ENCODE data around the gene TRPT1. TPM values are rescaled to one million over a fixed set of nuclear protein-coding genes. Genes with fewer than 3 reads are reported as not detected.

Gene TRPT1
- total and polyA plus RNA-seq, 9 of the 15 experiments (the other 6 are each of a cell fraction or from before 2014, with no cell fraction given): 4.6 to 41.7 (median 23.1) TPM

- TF ChIP-seq NKRF (IDR thresholded peaks at IDR 0.05; ENCODE audit: borderline replicate concordance): 0 out of 2 replicates have a peak, but pooled peaks have one; percentile 14
- peak; percentile 39; the same call in 1 of the 2 replicates for TF ChIP-seq POLR2AphosphoS5 (IDR thresholded peaks at IDR 0.05; ENCODE audit: control insufficient read depth, insufficient read depth, low read depth, low read length)
- TF ChIP-seq TEAD4 (IDR thresholded peaks at IDR 0.05; ENCODE audit: low read length): peak; percentile 18; the same call in 1 of the 2 replicates
- no peak for TF ChIP-seq TEAD4 (CRISPR knock-in tag; IDR thresholded peaks at IDR 0.05; ENCODE audit: borderline replicate concordance)
- TF ChIP-seq SMAD4 (CRISPR knock-in tag; conservative IDR thresholded peaks at IDR 0.05): 0 out of 2 replicates have a peak, but pooled peaks have one; percentile 44
- TF ChIP-seq ATF4 (CRISPR knock-in tag; IDR thresholded peaks at IDR 0.05): no peak
- no peak for TF ChIP-seq LARP7 (IDR thresholded peaks at IDR 0.05)
- TF ChIP-seq CBX3 (IDR thresholded peaks at IDR 0.05; ENCODE audit: borderline replicate concordance in 1 of 2, low read length in 2 of 2): no peak
- no peak for TF ChIP-seq ELF1 (tag; IDR thresholded peaks at IDR 0.05)
- TF ChIP-seq, protein P1, sequence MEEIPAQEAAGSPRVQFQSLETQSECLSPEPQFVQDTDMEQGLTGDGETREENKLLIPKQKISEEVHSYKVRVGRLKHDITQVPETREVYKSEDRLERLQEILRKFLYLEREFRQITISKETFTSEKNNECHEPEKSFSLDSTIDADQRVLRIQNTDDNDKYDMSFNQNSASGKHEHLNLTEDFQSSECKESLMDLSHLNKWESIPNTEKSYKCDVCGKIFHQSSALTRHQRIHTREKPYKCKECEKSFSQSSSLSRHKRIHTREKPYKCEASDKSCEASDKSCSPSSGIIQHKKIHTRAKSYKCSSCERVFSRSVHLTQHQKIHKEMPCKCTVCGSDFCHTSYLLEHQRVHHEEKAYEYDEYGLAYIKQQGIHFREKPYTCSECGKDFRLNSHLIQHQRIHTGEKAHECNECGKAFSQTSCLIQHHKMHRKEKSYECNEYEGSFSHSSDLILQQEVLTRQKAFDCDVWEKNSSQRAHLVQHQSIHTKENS (CRISPR knock-in tag; IDR thresholded peaks at IDR 0.05): no peak
- 0 out of 2 replicates have a peak, but pooled peaks have one; percentile 76 for TF ChIP-seq ZC3H4 (CRISPR knock-in tag; IDR thresholded peaks at IDR 0.05; ENCODE audit: borderline replicate concordance)
- no peak for TF ChIP-seq RCOR1 (IDR thresholded peaks at IDR 0.05; ENCODE audit: borderline replicate concordance in 1 of 2, low read depth in 2 of 2, low read length in 2 of 2)
- 0 out of 2 replicates have a peak, but pooled peaks have one; percentile 35 for TF ChIP-seq ESRRA (IDR thresholded peaks at IDR 0.05; ENCODE audit: borderline replicate concordance, low read depth)
- no peak for TF ChIP-seq RFX7 (CRISPR knock-in tag; IDR thresholded peaks at IDR 0.05)
- TF ChIP-seq, protein P2, sequence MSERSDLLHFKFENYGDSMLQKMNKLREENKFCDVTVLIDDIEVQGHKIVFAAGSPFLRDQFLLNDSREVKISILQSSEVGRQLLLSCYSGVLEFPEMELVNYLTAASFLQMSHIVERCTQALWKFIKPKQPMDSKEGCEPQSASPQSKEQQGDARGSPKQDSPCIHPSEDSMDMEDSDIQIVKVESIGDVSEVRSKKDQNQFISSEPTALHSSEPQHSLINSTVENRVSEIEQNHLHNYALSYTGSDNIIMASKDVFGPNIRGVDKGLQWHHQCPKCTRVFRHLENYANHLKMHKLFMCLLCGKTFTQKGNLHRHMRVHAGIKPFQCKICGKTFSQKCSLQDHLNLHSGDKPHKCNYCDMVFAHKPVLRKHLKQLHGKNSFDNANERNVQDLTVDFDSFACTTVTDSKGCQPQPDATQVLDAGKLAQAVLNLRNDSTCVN (CRISPR knock-in tag; IDR thresholded peaks at IDR 0.05): no peak
- TF ChIP-seq RB1 (IDR thresholded peaks at IDR 0.05; ENCODE audit: low read depth): peak; percentile 46
- TF ChIP-seq ZMIZ1 (IDR thresholded peaks at IDR 0.05; ENCODE audit: low read depth in 2 of 2, low read length in 2 of 2): no peak
- TF ChIP-seq ZNF354B (CRISPR knock-in tag; IDR thresholded peaks at IDR 0.05): no peak
Observed at GRCh38 chr11:64230171-64230984, 4.4 kb upstream of the TRPT1 start, which contains the start of gene DNAJC4 (continued).
